Activated CD8-positive, alpha-beta memory T cell treated with anti-CD3 and anti-CD28 coated beads, Interleukin-2, amount 10 ng/mL, durations not matched to agents 7 days and 5 days (primary cell): ENCODE results near the gene PKN1. TPM values are rescaled to one million over a fixed set of nuclear protein-coding genes. Genes with fewer than 3 reads are reported as not detected.
A peak's percentile ranks its signal among the peaks of the same experiment; 100 is the strongest.

ENCODE experiments used
- ATAC-seq: fragments of 150-1000 bp; cut with Tn5 transposase; one replicate; pipeline ENCODE4 v1.10.0; 2021; ENCODE audit warnings: moderate library complexity
- CTCF ChIA-PET: fragments of 350-600 bp; sonication (Branson Sonifier 250); formaldehyde crosslinking; loops from one replicate; lab custom pipeline; 2021; ENCODE audit warnings: antibody characterized with exemption; lab: Charles Lee
- DNase-seq: peaks from one replicate; pipeline ENCODE4 v3.0.0-alpha.2; 2020
- H3K27ac Mint-ChIP-seq: one replicate; pipeline ENCODE4 v1.8.0; 2021; ENCODE audit warnings: mild to moderate bottlenecking, mixed read lengths
- H3K27me3 Mint-ChIP-seq: one replicate; pipeline ENCODE4 v1.8.0; 2021; ENCODE audit warnings: mixed read lengths
- H3K36me3 Mint-ChIP-seq: one replicate; pipeline ENCODE4 v1.8.0; 2021; ENCODE audit warnings: mild to moderate bottlenecking, mixed read lengths
- H3K4me1 Mint-ChIP-seq: one replicate; pipeline ENCODE4 v1.8.0; 2021; ENCODE audit warnings: mixed read lengths
- H3K4me3 Mint-ChIP-seq: one replicate; pipeline ENCODE4 v1.8.0; 2021; ENCODE audit warnings: mild to moderate bottlenecking, moderate library complexity, mixed read lengths
- H3K9me3 Mint-ChIP-seq: one replicate; pipeline ENCODE4 v1.8.0; 2022; ENCODE audit warnings: low read depth, mixed read lengths
- total RNA-seq, 2 experiments: library from RNA; stranded (reverse); gene quantifications; one replicate each; pipeline ENCODE4 v1.2.3, GENCODE V29; 2021

Gene PKN1
- total RNA-seq, 2 experiments from 2014 or later: 224 to 236 TPM

- DNase-seq: no peak
- H3K36me3 Mint-ChIP-seq: peaks cover under 1% of the 10 kb centered on the region
- no peak for ATAC-seq
- peaks cover 32% of the 10 kb centered on the region for H3K4me1 Mint-ChIP-seq
- no peak overlapping the region for H3K27ac Mint-ChIP-seq
- H3K4me3 Mint-ChIP-seq: no peak overlapping the region
- peaks cover 16% of the 10 kb centered on the region for H3K27me3 Mint-ChIP-seq
- CTCF ChIA-PET: interaction anchor here (0.9 to 6.2 kb wide), 5 partner anchors 11 to 80 kb away, joined by 3 to 90 read pairs (median 5); partner anchors contain the start of gene PKN1
- H3K9me3 Mint-ChIP-seq: no peaks in the 10 kb centered on the region
Observed at GRCh38 chr19:14476673-14477401, 43.7 kb downstream of the PKN1 start.

- CTCF ChIA-PET: interaction anchor here (0.9 to 6.2 kb wide), 10 partner anchors 10 to 341 kb away, joined by 3 to 90 read pairs (median 6); partner anchors contain the start of genes ASF1B, DDX39A and PKN1
- H3K36me3 Mint-ChIP-seq: no peaks in the 10 kb centered on the region
- no peak overlapping the region for H3K4me3 Mint-ChIP-seq
- ATAC-seq (no peak), DNase-seq (no peak)
- no peak overlapping the region for H3K27ac Mint-ChIP-seq
- H3K27me3 Mint-ChIP-seq: peaks cover 15% of the 10 kb centered on the region
- no peaks in the 10 kb centered on the region for H3K9me3 Mint-ChIP-seq
- peaks cover 30% of the 10 kb centered on the region for H3K4me1 Mint-ChIP-seq
Observed at GRCh38 chr19:14477418-14478112, 44.5 kb downstream of the PKN1 start.

- CTCF ChIA-PET: interaction anchor here (0.8 to 6.2 kb wide), 15 partner anchors 10 to 341 kb away, joined by 3 to 90 read pairs (median 8); partner anchors contain the start of genes ASF1B, DDX39A, GIPC1 and PKN1
- H3K4me1 Mint-ChIP-seq: peaks cover 26% of the 10 kb centered on the region
- no peak for DNase-seq
Observed at GRCh38 chr19:14478113-14478545, 45.0 kb downstream of the PKN1 start.

GRCh38 chr19:14479309-14479974, 46.3 kb downstream of the PKN1 start:
- Mint-ChIP-seq H3K27me3 (peaks cover 5% of the 10 kb centered on the region), H3K4me3 (no peak overlapping the region), H3K27ac (no peak overlapping the region), H3K36me3 (no peaks in the 10 kb centered on the region), H3K4me1 (peaks cover 23% of the 10 kb centered on the region), H3K9me3 (no peaks in the 10 kb centered on the region)
- ATAC-seq: no peak
- DNase-seq: no peak
- CTCF ChIA-PET: interaction anchor here (0.6 to 6.2 kb wide), 40 partner anchors 7 to 1594 kb away, joined by 3 to 90 read pairs (median 6); partner anchors contain the start of genes ADGRE5, ASF1B, DDX39A and DNAJB1

More at GRCh38 chr19:14478113-14478545, 45.0 kb downstream of the PKN1 start:
- H3K27ac Mint-ChIP-seq: no peak overlapping the region
- H3K4me3 Mint-ChIP-seq: no peak overlapping the region
- H3K27me3 Mint-ChIP-seq: peaks cover 10% of the 10 kb centered on the region
- ATAC-seq: no peak
- H3K36me3 Mint-ChIP-seq: no peaks in the 10 kb centered on the region
- H3K9me3 Mint-ChIP-seq: no peaks in the 10 kb centered on the region

- H3K9me3 Mint-ChIP-seq: no peaks in the 10 kb centered on the region
- no peaks in the 10 kb centered on the region for H3K36me3 Mint-ChIP-seq
- CTCF ChIA-PET: interaction anchor here (0.6 to 6.2 kb wide), 40 partner anchors 8 to 1595 kb away, joined by 3 to 90 read pairs (median 6); partner anchors contain the start of genes ADGRE5, ASF1B, DDX39A and DNAJB1
- DNase-seq: peak; percentile 79
- H3K27ac Mint-ChIP-seq: no peak overlapping the region
- peak; percentile 83 for ATAC-seq
- peaks cover 18% of the 10 kb centered on the region for H3K4me1 Mint-ChIP-seq
- H3K4me3 Mint-ChIP-seq: no peak overlapping the region
- H3K27me3 Mint-ChIP-seq: no peaks in the 10 kb centered on the region
Observed at GRCh38 chr19:14479975-14480699, 47.0 kb downstream of the PKN1 start.

GRCh38 chr19:14480700-14481079, 47.6 kb downstream of the PKN1 start:
- no peak overlapping the region for H3K27ac Mint-ChIP-seq
- ATAC-seq (no peak), DNase-seq (no peak)
- peaks cover 15% of the 10 kb centered on the region for H3K4me1 Mint-ChIP-seq
- no peaks in the 10 kb centered on the region for H3K9me3 Mint-ChIP-seq
- CTCF ChIA-PET: interaction anchor here (0.6 to 6.2 kb wide), 36 partner anchors 8 to 399 kb away, joined by 3 to 90 read pairs (median 6); partner anchors contain the start of genes ADGRE5, ASF1B, DDX39A and DNAJB1
- H3K4me3 Mint-ChIP-seq: no peak overlapping the region
- no peaks in the 10 kb centered on the region for H3K36me3 Mint-ChIP-seq
- H3K27me3 Mint-ChIP-seq: no peaks in the 10 kb centered on the region

- CTCF ChIA-PET: interaction anchor here (1.1 to 6.2 kb wide), 8 partner anchors 10 to 346 kb away, joined by 3 to 90 read pairs (median 24); partner anchors contain the start of genes ASF1B, DDX39A and PKN1
- no peak overlapping the region for H3K27ac Mint-ChIP-seq
- no peaks in the 10 kb centered on the region for H3K9me3 Mint-ChIP-seq
- no peak overlapping the region for H3K4me3 Mint-ChIP-seq
- H3K27me3 Mint-ChIP-seq: no peaks in the 10 kb centered on the region
- DNase-seq (no peak), ATAC-seq (no peak)
- peaks cover 13% of the 10 kb centered on the region for H3K4me1 Mint-ChIP-seq
- H3K36me3 Mint-ChIP-seq: no peaks in the 10 kb centered on the region
Observed at GRCh38 chr19:14482172-14482941, 49.3 kb downstream of the PKN1 start.

GRCh38 chr19:14487370-14488125, 54.4 kb downstream of the PKN1 start:
- ATAC-seq (no peak), DNase-seq (no peak)
- Mint-ChIP-seq H3K36me3 (peaks cover 3% of the 10 kb centered on the region), H3K4me3 (no peak overlapping the region), H3K27me3 (no peaks in the 10 kb centered on the region), H3K9me3 (no peaks in the 10 kb centered on the region), H3K4me1 (peaks cover 6% of the 10 kb centered on the region), H3K27ac (no peak overlapping the region)
- CTCF ChIA-PET: interaction anchor here (1.1 to 5.3 kb wide), 11 partner anchors 9 to 351 kb away, joined by 3 to 29 read pairs (median 5); partner anchors contain the start of genes PKN1 and PTGER1

GRCh38 chr19:14492756-14493337, 59.7 kb downstream of the PKN1 start:
- H3K9me3 Mint-ChIP-seq: no peaks in the 10 kb centered on the region
- H3K27me3 Mint-ChIP-seq: peaks cover 7% of the 10 kb centered on the region
- CTCF ChIA-PET: interaction anchor here (1.2 to 2.1 kb wide), 4 partner anchors 12 to 15 kb away, joined by 3 to 5 read pairs (median 4); no protein-coding TSS in a partner anchor
- ATAC-seq (no peak), DNase-seq (no peak)
- H3K27ac Mint-ChIP-seq: no peak overlapping the region
- peaks cover 18% of the 10 kb centered on the region for H3K4me1 Mint-ChIP-seq
- H3K36me3 Mint-ChIP-seq: peaks cover 4% of the 10 kb centered on the region
- no peak overlapping the region for H3K4me3 Mint-ChIP-seq

GRCh38 chr19:14494411-14494810, 61.3 kb downstream of the PKN1 start:
- H3K4me1 Mint-ChIP-seq: peaks cover 18% of the 10 kb centered on the region
- H3K36me3 Mint-ChIP-seq: peaks cover 3% of the 10 kb centered on the region
- H3K27ac Mint-ChIP-seq: peak overlapping the region; percentile 34
- CTCF ChIA-PET: interaction anchor here (1.3 to 4.3 kb wide), 5 partner anchors 10 to 347 kb away, joined by 3 to 29 read pairs (median 16); no protein-coding TSS in a partner anchor
- H3K4me3 Mint-ChIP-seq: peak overlapping the region; percentile 36
- no peak for DNase-seq
- H3K9me3 Mint-ChIP-seq: no peaks in the 10 kb centered on the region
- H3K27me3 Mint-ChIP-seq: peaks cover 7% of the 10 kb centered on the region
- no peak for ATAC-seq
